Measurements from ENCODE around the gene P4HB. TPM values are rescaled to one million over a fixed set of nuclear protein-coding genes. Genes with fewer than 3 reads are reported as not detected.

Gene P4HB
- total RNA-seq, 4 donors from 2014 or later = 548 to 1,124 (median 681) TPM

GRCh38 chr17:81888988-81889595 lies 28.8 kb upstream of the P4HB start:
- intact Hi-C loops (cut with DNase I) = no loop called here
- H3K36me3 ChIP-seq = peaks cover 23 to 31% of the 10 kb centered on the region in 2 donors

DNA sequence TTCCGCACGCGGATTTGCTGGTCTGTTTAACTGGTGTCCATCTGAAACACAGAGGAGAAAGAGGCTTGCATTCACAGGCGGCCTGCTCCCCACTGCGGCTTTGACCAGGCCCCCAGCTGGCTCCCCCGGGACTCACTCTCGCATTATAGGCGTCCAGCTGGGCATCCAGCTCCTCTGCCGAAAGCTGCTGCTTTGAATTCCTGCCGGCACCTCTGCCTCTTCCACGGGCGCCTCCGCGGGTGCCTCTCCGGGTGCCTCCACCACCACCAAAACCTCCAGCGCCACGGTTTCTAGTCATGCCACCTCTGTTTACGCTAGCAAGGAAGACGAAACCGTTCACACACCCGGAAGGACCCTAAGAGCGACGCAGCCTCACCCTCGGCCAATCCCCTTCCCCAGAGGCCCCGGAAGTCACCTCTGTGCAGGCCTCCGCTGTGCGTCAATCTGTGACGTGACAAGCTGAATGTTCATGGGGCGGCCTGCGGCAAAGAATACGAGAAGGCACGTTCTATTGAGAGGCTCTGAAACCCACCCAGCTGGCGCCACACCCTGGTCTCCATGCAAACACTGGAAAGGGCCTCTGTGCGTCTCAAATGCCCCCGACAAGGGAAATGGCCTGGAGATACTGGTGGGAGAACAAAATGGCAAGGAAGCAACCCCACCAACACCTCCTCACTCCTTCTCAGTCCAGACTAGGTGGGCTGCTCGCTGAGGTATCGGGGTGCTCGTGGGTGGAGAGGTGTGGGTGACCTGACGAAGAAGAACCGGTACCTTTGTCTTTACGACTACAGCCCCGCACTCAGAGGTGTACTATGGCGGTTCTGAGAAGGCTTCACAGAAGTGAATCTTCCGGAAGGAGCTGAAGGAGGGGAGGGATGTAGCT lies 28.0 kb upstream of the P4HB start:
- Histone ChIP-seq H3K4me3 (replicated peaks in 1 of 3) (no peak overlapping the region), H3K27ac (no peak overlapping the region), H3K36me3 (peaks cover 23 to 31% of the 10 kb centered on the region in 2 donors), H3K4me1 (peaks cover 16 to 33% of the 10 kb centered on the region in 2 donors), H3K9me3 (no peaks in the 10 kb centered on the region), H3K27me3 (no peaks in the 10 kb centered on the region)
- no peak for TF ChIP-seq POLR2A (IDR thresholded peaks at IDR 0.05)
- TF ChIP-seq CTCF (IDR thresholded peaks at IDR 0.05) = no peak
- 95 to 96% methylated on average over 37 to 44 of the region's 44 CpGs for WGBS, 2 donors
- intact Hi-C loops (cut with DNase I) = no loop called here
- DNase-seq = no peak

More at GRCh38 chr17:81888988-81889595, 28.8 kb upstream of the P4HB start:
- peaks cover 16 to 33% of the 10 kb centered on the region in 2 donors for H3K4me1 ChIP-seq
- no peak overlapping the region for H3K4me3 ChIP-seq (replicated peaks in 1 of 3)
- no peaks in the 10 kb centered on the region for H3K27me3 ChIP-seq
- WGBS, 2 donors = 92 to 94% methylated on average over 16 of the region's 16 CpGs
- no peak overlapping the region for H3K27ac ChIP-seq
- no peaks in the 10 kb centered on the region for H3K9me3 ChIP-seq
- TF ChIP-seq POLR2A (IDR thresholded peaks at IDR 0.05) = no peak
- no peak for TF ChIP-seq CTCF (IDR thresholded peaks at IDR 0.05)
- DNase-seq = no peak

DNA sequence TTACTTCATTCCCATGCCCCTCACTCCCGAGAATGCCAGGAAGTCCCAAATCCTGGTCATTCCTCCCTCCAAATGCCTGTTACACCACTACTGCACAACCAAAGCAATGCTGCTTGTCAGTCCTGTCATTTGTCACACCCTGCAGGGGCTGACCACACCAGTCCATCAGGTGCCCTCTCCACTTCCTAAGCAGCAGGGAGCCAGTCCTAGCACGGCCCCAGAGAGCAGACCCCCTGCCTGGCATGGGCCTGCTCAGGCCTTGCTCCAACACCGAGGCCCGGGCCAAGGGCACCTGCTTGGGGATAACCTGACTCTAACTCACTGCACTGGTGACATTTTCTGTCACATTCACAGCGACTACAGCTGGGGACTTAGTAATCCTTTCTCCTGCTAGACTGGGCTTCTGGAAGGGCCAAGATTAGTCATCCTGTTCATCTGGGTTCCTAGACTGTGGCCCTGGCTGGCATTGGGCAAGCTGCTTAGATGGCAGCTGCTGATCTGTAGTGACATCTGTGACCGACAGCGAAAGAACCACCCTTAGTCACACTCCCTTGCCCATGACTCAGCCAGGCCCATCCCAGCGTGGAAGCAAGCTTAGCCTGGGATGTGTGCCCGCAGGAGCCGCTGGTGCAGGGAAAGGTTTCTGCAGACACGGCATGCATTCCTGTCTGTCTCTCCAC lies 25.7 kb upstream of the P4HB start:
- TF ChIP-seq CTCF (IDR thresholded peaks at IDR 0.05) = no peak
- TF ChIP-seq POLR2A (IDR thresholded peaks at IDR 0.05) = no peak
- H3K4me3 ChIP-seq (replicated peaks in 1 of 3) = no peak overlapping the region
- peak; percentile 47 to 80 for DNase-seq
- H3K4me1 ChIP-seq = peaks cover 6 to 29% of the 10 kb centered on the region in 2 donors
- no peaks in the 10 kb centered on the region for H3K27me3 ChIP-seq
- H3K36me3 ChIP-seq = peaks cover 23 to 31% of the 10 kb centered on the region in 2 donors
- H3K9me3 ChIP-seq = no peaks in the 10 kb centered on the region
- WGBS, 2 donors = 70 to 86% methylated on average over 9 to 10 of the region's 11 CpGs
- no peak overlapping the region for H3K27ac ChIP-seq
- intact Hi-C loops (cut with DNase I) = no loop called here

GRCh38 chr17:81885454-81885853 lies 25.1 kb upstream of the P4HB start:
- WGBS, 2 donors = 86 to 88% methylated on average over 10 of the region's 10 CpGs
- H3K27ac ChIP-seq = no peak overlapping the region

More at GRCh38 chr17:81885454-81885853, 25.1 kb upstream of the P4HB start:
- DNase-seq = no peak
- Histone ChIP-seq H3K9me3 (no peaks in the 10 kb centered on the region), H3K36me3 (peaks cover 23 to 31% of the 10 kb centered on the region in 2 donors), H3K27me3 (no peaks in the 10 kb centered on the region), H3K4me1 (peaks cover 4 to 26% of the 10 kb centered on the region in 2 donors), H3K4me3 (replicated peaks in 1 of 3) (no peak overlapping the region)
- TF ChIP-seq POLR2A (IDR thresholded peaks at IDR 0.05) (no peak), CTCF (IDR thresholded peaks at IDR 0.05) (no peak)
- intact Hi-C loops (cut with DNase I) = no loop called here
